ENCODE data around the gene UNC45B.

GRCh38 chr17:35218915-35219314 lies 71.3 kb downstream of the UNC45B start:
- TF ChIP-seq POLR2A (IDR thresholded peaks at IDR 0.05): no peak
- TF ChIP-seq, protein P1, sequence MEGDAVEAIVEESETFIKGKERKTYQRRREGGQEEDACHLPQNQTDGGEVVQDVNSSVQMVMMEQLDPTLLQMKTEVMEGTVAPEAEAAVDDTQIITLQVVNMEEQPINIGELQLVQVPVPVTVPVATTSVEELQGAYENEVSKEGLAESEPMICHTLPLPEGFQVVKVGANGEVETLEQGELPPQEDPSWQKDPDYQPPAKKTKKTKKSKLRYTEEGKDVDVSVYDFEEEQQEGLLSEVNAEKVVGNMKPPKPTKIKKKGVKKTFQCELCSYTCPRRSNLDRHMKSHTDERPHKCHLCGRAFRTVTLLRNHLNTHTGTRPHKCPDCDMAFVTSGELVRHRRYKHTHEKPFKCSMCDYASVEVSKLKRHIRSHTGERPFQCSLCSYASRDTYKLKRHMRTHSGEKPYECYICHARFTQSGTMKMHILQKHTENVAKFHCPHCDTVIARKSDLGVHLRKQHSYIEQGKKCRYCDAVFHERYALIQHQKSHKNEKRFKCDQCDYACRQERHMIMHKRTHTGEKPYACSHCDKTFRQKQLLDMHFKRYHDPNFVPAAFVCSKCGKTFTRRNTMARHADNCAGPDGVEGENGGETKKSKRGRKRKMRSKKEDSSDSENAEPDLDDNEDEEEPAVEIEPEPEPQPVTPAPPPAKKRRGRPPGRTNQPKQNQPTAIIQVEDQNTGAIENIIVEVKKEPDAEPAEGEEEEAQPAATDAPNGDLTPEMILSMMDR (IDR thresholded peaks at IDR 0.05): no peak

Measured in esophagus squamous epithelium (tissue), 4 donors.